Stimulated activated CD4-positive, alpha-beta T cell treated with anti-CD3 and anti-CD28 coated beads, TNF-alpha, amount 100 ng/mL, for 24 hours (primary cell): Measurements from ENCODE around the gene NR6A1.
"Not testable (repeated sequence)": the region's sequence is repeated elsewhere in the genome, so short reads cannot be mapped to it uniquely, and the experiment has no call there.

Source experiments
- DNase-seq, 3 experiments: peaks; one replicate each; pipeline ENCODE4 v3.0.0-alpha.2; 2020; ENCODE audit warnings: low read depth in 3 of 3

The NR6A1 gene

GRCh38 chr9:124616961-124617360 is 154.2 kb downstream of the NR6A1 start:
- DNase-seq: no peak

GRCh38 chr9:124615840-124616239 is 155.3 kb downstream of the NR6A1 start:
- DNase-seq: not testable (repeated sequence)

DNA sequence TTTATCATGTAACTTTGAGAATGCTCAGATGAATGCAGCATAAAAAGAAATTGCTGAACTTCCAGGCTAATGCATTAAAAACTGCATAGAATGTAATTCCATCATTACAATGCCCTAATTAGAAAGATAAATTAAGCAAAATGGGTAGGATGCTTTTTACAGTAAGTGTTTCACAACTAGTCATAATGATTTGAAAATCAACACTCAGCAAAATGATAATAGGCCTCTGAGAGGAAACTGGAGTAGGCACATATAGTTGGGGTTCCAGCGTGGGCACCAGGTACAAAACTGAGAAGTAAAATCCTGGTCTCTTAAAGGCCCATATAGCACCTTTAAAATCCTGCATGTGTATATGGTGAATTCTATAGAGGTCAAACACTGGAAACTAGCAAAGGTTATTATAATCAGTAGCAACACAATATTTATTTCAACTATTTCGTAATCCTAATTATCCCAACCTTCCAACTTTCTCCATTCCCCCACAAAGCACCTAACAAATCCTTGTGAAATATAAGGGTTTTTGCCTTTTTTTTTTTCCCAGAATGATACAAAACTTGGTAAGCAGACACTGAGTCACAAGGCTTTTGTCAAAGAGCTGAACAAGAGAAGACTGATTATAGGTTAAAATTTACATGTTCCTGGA is 155.9 kb downstream of the NR6A1 start:
- no peak for DNase-seq

DNA sequence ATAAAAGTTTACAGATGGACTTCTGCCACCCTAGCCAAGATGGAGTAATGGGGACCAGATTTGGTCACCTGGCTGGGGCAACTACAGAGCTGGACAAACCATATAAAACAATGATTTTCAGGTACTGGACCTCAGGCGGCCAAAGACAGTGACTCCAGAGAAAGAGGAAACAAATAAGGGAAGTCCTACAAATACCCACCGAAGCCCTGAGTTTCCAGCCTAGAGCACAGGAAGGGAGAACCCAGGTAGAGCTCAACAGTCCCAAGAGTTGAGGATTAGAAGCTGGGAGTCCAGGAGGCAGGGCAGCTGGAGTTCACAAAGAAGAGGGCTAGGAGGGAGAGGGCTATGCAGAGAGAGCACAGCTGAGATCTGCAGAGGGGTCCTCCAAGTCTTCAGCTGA is 157.3 kb downstream of the NR6A1 start:
- DNase-seq: no peak

- DNase-seq: no peak
These were observed 160.0 kb downstream of the NR6A1 start for GRCh38 chr9:124611106-124611505.

DNA sequence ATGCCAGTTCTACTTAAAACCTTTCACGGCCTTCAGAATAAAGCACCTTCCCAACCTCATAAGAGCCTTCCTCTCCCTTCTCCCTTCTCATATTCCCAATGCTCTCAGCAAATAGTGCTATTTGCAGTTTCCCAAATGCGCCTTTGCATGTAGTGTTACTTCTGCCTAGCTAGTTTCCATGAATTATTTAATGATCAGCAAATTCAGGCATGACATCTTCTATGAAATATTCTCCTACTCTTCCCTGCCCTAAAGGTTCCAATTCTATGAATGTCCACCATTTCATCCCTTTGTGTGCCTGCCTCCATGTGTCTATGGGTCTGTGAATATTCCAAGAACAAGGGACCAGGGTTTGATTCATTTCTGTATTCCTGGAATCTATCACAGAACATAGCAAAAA is 165.1 kb downstream of the NR6A1 start:
- DNase-seq: no peak

DNA sequence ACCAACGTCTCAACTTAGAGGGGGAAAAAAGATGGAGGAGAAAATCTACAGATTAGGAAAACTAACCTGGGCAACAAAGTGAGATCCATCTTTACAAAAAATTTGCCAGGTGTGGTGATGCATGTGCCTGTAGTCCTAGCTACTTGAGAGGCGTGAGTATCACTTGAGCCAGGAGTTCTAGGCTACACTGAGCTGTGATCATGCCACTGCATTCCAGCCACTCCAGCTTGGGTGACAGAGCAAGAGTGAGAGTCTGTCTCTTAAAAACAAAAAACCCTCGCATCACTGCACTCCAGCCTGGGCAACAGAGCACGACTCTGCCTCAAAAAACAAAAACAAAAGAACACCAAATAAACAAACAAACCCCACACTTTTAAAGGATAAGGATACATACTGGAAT is 165.9 kb downstream of the NR6A1 start:
- DNase-seq: no peak

- no peak for DNase-seq
These were observed 168.5 kb downstream of the NR6A1 start for GRCh38 chr9:124602632-124603031.

- no peak for DNase-seq
These were observed 168.9 kb downstream of the NR6A1 start for GRCh38 chr9:124602204-124602603.

DNA sequence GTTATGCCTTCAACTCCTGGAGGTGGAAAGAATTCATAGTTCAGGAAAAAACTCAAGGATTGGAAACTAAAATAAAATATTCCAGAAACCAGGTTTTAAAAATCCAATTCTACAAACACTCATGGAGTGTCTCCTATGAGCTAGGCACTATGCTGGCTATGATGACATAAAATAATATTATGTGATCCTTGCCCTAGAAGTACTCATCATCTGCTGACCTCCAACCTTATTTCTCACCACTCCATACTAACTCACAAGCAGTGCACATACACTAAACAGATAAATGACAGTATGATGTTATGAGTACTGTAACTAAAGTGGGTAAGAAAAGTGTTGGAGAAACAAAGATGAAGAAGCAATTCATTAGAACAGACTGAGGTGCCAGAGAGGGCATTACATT is 170.7 kb downstream of the NR6A1 start:
- no peak for DNase-seq

GRCh38 chr9:124599121-124599795 is 171.9 kb downstream of the NR6A1 start:
- no peak for DNase-seq

GRCh38 chr9:124598048-124598447 is 173.1 kb downstream of the NR6A1 start:
- no peak for DNase-seq

GRCh38 chr9:124596172-124596839 is 174.8 kb downstream of the NR6A1 start:
- DNase-seq: no peak

DNA sequence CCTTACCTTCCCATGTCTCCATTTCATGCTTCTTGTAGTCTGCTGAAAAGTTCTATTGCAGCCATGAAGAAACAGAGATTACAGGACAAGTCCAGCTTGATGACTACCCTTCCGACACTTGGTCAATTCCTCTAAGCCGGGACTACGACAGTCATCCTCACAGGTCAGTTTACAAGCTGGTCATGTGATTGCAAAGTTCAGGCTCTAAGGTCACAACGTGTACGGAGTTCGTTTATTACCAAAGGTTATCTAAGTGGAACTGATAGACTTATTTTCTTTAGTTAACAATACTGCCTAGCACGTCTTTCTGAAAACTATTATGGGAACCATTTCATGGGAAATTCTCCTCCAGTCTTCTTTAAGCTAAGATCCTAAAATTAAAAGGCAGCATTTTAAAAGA is 175.4 kb downstream of the NR6A1 start:
- no peak for DNase-seq

- DNase-seq: no peak
These were observed 176.4 kb downstream of the NR6A1 start for GRCh38 chr9:124594673-124595072.

GRCh38 chr9:124594225-124594624 is 176.9 kb downstream of the NR6A1 start:
- no peak for DNase-seq

GRCh38 chr9:124593651-124594058 is 177.5 kb downstream of the NR6A1 start:
- DNase-seq: no peak

GRCh38 chr9:124593200-124593599 is 177.9 kb downstream of the NR6A1 start:
- no peak for DNase-seq

DNA sequence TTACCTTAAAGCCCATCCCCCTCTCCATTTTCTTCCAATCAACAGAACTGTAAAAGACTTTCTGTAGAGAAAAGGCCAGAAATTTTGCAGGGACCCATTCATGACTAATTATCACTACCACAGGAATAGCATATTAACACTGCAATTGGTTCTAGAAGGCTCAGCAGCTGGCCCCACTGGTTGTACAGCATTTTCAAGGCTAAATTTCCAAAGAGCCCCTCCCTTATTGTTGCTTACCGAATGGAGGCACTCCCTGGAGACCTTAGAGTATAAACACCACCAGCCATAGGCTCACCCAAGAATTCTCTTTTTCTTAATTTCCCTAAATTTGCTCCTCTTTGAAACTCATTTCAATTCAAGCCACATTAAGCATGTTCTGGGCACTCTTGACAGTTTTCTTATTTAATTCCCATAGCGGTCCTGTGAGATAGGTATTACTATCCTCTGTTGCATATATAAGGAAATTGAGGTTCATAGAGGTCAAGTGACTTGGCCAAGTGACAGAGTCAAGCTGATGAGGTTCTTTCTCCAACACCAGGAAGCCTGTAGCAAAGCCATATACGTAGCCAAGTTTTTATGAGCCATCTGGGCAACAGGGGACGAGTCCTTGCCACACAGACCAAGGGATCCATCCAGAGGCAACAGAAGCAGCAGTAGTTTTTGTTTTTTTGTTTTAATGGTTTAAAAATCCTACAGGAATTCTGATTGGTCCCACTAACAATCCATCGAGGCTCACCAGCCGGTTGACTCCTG is 180.0 kb downstream of the NR6A1 start:
- DNase-seq: no peak

GRCh38 chr9:124584631-124585030 is 186.5 kb downstream of the NR6A1 start:
- DNase-seq: no peak

DNA sequence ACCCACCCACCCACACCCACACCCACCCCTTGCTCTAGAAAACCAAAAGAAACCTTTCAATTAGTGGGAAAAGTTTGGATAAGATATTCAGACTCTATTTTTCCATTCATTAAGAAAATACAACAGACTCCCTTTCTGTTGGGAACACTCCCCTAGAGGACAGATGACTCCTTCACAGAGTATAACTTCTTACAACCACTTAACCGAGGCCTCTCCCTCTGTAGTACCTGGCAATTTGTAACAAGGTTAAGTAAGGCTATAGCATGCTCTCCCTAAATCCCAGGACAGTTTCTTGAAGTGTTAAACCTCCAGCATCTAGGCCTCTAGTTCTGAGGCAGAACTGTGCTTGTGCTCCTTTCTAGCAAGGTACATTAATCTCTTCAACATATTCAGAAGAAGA is 188.0 kb downstream of the NR6A1 start:
- no peak for DNase-seq

DNA sequence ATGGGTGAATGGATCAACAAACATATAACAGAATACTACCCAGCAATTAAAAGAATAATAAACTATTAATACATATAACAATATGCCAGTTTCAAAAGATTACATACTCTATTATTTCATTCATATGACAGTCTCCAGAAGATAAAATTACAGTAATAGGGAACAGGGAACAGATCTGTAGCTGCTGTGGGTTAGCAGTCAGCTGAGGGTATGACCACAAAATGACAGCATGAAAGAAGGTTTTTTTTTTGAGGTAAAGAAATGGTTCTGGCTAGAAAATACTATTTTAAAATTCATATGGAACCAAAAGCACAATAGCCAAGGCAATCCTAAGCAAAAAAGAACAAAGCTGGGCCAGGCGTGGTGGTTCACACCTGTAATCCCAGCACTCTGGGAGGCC is 190.9 kb downstream of the NR6A1 start:
- no peak for DNase-seq
